EH (cell line): ENCODE measurements around the gene RHNO1.
A peak's percentile ranks its signal among the peaks of the same experiment; 100 is the strongest.

ENCODE experiments used
- DNase-seq: peaks from one replicate; pipeline ENCODE4 v3.0.0-alpha.2; 2015; ENCODE audit warnings: low read depth

RHNO1 gene, protein sequence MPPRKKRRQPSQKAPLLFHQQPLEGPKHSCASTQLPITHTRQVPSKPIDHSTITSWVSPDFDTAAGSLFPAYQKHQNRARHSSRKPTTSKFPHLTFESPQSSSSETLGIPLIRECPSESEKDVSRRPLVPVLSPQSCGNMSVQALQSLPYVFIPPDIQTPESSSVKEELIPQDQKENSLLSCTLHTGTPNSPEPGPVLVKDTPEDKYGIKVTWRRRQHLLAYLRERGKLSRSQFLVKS

DNA sequence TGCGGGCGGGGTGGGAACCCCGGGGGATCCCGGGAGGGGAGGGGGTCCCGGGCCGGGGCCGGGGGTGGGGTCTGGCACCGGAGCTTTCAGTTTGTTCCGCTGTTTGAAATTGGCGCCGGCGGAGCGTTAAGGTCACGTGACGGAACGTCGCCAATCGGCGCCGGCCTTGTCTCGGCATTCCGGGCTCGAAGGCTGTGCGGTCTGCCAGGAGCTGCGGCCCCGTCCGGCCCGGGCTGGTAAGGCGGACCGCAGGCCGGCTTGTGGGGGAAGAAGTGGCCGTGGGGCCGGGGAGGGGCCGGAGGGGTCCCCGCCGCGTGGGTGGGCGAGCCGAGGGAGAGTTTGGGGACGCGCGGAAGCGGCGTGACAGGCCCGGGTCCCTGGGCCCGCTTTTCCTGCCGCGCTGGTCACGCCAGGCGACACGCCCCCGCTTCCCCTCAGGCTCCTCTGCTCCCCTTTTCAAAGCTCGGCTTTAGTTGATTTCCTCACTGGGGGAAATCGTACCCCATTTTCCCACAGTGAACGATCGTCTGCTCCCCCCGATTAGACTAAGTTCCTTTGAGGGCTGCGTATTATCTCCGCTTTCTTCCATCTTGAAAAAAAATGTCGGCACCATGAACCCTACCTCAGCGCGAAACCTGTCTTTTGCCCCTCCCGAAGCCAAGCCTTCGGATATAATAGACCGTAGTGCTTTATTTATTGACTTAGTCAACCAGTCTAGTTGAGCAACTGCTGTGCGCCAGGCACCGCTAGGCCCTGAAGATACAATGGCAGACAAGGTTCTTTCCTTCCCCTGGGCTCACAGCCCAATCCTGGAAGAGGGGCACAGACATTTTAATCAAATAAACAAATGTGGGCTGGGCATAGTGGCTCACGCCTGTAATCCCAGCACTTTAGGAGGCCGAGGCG is at the start of gene RHNO1, which contains the start of gene FOXM1:
TSS of gene RHNO1 (plus strand) at position 177 of the 906 bp plus-strand sequence. CDS start 8,144 bp downstream, outside the sequence.
TSS of gene FOXM1 (minus strand) at position 128 of the 906 bp plus-strand sequence. CDS start 2,696 bp downstream, outside the sequence.
- DNase-seq = peak; percentile 90

DNA sequence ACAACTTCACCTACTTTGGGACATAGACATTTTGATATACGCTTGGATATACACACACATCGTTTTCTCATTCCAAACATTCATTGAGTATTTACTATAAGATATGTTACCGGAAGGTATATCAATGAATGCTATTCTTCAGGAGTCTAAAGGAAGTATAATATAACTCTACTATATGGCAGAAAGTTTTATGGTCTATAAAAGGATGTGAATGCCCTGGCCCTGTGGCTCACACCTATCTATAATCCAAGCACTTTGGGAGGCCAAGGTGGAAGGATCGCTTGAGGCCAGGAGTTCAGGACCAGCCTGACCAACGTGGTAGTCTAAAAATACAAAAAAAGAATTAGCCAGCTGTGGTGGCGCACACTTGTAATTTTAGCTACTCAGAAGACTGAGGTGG is 47.7 kb upstream of the RHNO1 start:
- no peak for DNase-seq

DNA sequence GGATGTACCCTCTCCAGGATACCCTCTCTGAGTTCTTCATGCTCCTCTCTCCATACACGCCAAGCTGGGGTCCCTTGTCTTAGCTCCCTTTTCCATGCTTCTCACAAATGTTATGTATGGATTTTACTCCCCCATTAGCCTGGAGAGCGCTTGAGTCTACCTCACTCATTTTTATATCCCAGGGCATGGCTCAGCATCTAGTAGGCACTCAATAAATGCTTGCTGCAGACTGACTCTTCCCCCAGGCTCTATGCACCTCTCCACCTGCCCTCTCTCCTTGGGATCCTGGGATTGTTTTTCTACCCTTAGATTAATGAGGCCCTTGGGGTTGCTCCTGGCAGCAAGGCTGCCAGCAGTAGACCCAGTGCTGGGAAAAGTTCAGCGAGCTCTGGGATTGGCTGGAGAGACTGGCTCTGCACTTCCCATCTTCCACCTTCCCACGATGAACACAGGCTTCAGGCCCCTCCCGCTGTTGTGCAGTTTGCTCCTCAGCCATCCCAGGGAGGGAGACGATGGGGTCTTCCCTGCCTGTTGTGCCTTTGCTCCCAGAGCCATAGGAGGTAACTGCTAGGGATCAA is 44.4 kb upstream of the RHNO1 start:
- no peak for DNase-seq

DNA sequence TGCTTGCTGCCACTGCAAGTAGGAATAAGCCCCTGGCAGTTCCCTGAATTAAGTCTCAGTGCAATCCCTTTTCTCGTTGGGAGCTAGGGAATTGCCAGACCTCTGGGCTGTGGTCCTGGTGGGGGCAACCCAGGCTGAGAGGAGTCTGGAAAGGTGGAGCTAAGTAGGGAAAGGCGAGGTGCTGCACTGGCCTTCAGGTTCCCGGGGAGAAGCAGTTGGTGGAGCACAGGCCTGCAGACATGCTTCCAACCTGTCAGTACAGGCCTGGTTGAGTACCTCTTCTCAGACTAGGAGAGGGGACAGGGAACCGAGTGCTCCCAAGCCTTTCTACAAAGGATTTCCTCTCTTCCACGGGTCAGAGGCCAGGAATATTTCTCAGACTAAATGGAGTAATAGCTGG is 43.7 kb upstream of the RHNO1 start:
- DNase-seq = no peak

DNA sequence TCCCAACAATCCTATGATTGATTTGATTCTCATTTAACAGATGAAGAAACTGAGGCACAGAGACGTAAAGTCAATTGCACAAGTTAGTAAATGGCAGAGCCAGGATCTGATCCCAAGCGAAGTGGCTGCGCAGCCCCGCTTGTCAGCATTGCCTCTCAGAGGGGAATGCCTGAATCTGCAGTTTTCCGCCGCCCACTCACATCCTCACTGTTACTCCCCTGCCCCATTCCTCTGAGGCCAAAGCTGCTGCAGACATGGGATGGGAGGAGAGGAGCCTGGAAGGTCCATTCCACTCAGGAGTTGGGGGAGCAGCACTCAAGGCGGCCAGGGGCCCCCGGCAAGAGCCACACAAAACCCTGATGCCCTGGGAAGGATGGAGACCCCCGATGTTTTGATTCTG is 43.2 kb upstream of the RHNO1 start:
- DNase-seq = no peak

DNA sequence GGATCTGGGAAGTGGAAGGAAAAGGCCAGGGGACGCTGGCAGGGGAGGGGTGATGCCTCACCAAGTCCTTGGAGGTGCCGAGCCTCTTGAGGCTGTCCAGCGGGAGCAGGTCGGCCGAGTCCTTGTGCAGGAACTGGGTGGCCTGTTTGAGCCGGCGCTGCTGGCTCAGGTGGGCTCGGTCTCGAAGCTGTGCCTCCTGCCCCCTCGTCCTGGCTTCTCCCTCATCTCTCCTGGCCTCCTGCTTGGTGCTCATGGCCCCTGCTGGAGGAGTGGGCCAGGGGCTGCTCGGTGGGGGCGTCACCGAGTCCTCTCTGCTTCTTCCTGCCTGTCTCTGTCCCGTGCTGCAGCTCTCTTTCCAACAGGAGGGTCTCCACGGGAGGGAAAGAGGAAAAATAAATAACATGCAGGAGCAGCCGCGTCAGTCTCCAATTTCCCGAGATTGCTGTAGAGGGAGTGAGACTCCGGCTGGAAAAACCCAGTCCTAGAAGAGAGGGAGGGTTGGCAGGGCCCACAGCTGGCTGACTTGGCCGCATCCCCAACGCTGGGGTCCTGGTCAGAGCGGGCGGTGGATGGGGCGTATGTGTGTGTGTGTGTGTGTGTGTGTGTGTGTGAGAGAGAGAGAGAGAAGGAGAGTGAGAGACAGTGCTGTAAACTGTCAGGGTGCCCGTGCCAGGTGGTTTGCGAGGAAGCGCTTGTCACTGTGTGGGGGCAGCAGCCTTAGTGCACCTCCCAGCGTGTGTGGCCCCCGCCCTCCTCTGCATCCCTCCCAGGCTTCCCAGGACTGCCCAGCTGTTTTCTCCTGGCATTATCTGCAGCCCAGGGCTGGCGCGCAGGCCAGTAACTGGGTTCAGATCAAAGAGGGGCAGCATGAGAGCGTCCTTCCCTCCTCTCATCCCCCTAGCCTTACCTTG is 42.2 kb upstream of the RHNO1 start, which contains the start of gene NRIP2:
TSS of gene NRIP2 (minus strand) at position 455 of the 911 bp plus-strand sequence. CDS start at position 403, 52 bp downstream.
- DNase-seq = peak; percentile 35

DNA sequence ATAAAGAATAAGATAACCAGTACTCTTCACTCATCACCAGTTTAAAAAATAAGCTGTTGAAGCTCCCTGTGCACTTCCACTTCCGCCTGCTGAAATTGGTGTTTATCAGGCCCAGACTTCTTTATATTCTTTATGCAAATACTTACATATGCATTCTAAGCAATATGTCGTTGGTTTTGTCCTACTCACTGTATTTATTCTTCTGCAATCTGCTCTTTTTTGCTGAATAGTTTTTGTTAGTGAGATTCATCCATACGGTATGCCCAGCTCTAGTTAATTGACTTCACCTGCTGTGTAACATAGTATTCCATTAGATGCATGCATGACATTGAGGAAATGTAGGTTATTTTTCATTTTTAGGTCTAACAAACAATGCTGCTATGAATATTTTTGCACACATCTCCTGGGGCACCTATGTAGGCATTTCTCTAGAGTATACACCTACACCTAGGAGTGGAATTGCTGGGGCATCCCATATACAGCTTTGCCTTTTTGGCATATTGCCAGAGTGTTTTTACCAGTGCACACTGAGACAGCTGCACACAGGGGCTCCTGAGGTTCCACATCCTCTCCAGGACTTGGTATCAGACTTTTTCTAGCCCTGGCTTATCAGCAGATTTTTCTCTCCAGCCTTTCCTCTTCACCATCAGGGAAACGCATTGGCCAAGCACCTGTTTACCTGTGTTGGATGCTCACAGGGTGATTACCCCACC is 41.2 kb upstream of the RHNO1 start:
- DNase-seq = no peak

DNA sequence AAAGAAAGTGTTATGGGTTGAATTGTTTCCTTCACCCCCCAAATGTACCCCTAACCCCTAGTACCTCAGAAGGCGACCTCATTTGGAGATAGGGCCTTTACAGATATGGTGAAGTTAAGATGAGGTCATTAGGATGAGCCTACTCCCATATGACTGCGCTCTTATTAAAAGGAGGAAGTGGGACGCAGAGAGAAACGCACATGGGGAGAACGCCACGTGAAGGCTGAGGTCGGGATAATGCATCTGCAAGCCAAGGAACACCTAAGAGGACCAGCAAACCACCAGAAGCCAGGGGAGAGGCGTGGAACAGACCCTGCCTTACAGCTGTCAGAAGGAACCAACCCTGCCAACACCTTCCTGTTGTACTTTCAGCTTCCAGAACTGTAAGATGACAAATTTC is 40.4 kb upstream of the RHNO1 start:
- DNase-seq = no peak

DNA sequence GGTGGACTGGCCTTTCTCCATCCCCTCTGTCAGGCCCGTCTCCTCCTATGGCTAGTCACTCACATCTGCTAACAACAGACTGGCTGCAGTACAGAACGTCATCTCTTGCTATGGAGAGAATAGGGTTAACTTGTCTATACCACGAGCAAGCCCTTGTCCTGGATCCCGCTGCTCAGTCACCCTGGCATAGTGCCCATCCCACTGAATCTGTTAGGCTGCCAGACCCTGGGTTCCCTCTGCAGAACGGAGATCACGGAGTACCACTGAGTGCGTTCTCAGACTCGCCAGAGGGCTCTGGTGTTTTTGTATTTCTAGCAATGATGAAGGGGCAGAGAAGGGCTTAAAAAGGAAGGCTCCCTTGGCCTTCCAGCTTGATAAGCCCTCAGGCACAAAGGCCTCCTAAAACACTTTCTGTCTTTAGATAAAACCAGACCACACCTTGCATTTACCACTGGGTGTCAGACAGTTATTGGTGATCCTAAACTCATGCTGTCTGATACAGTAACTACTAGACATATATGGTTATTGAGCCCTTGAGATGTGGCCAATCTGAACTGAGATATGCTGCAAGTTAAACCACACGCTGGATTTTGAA is 35.9 kb upstream of the RHNO1 start:
- DNase-seq = no peak

DNA sequence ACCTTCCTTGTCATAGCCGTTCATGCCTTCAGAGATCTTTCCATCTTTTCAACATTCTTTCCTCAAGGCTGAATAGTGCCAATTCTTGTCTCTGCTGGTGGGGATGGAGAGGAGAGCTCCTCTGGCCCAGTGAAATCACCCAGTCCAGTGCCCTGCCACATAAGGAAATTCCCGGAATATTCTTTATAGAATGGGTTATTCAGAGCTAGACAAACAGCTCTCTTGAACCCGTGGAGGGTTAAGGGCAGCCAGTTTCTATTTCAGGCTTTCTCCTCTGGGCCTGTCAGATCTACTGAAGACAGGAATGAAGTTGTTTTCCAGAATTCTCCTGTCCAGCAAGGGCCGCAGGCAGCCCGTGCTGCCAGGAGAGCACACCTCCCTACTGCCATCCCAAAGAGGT is 34.1 kb upstream of the RHNO1 start:
- no peak for DNase-seq

DNA sequence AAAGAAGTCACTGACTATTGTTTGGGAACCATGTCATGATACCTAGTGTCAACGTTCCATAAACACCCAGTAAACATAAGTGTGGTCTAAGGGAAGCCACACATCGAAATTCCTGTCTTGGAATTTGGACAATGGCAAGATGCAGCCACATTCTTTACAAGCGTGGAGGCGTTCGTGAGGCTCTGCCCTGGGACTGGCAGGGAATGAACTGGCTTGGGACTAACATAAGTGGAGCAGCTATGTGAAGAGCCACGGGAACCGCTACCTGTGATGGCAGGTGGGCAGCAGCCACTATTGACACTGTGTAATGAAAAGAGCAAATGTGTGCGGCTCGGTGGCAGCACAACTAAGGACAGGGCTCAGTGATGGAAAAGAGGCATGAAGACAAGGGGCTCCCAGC is 32.2 kb upstream of the RHNO1 start:
- peak; percentile 56 for DNase-seq

DNA sequence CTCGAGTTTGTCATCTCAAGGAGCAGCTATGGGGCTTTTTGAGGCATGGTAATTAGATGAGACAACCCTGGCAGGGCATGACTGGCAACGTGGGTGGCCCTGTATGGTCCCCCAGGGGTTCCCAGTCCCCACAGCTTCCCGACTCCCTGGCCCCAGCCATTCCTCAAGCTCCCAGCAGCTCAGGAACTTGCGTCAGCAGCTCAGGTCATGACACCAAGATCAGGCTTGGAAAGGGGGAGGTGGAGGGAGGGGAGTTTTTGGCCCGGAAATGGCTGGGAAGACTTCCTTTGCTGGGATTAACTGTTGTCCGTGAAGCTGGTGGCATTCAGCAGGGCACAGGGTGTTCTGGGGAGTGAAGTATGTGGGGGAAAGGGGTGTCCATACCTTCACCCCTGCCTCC is 31.7 kb upstream of the RHNO1 start:
- DNase-seq = peak; percentile 76

DNA sequence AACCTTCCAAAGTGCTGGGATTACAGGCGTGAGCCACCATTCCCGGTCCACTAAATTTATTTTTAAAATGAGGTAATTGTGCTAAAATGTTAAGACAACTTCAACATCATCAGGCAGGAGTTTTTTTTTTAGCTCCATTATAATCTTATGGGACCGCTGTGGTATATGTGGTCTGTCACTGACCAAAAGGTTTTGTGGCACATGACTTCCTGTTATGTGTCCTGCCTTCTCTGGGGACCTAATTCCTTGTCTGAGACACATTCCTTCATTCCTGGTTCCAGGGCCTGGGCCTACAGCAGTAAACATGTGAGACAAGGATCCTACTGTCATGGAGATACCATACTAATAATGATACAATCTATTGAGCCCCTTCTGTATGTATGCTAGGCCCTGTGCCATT is 25.1 kb upstream of the RHNO1 start:
- DNase-seq = peak; percentile 19

DNA sequence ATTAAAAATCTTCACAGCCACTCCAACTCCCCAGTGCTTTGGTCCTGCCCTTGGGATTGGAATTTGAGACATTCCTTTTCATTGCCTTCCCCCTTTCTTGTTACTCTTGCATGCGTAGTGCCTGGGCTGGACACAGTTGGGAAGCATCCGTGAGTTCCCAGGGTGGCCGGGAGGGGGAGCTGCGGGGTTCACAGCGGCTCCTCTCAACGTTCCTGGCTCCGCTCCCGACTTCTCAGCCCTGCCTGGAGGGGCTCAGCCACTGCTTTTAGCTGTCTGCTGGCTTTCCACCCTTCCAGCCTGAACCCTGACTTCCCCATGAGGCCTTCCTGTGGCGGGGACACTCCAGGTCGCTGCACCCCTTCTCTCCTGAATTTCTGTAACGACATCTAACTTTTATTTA is 23.4 kb upstream of the RHNO1 start:
- DNase-seq = peak; percentile 85

DNA sequence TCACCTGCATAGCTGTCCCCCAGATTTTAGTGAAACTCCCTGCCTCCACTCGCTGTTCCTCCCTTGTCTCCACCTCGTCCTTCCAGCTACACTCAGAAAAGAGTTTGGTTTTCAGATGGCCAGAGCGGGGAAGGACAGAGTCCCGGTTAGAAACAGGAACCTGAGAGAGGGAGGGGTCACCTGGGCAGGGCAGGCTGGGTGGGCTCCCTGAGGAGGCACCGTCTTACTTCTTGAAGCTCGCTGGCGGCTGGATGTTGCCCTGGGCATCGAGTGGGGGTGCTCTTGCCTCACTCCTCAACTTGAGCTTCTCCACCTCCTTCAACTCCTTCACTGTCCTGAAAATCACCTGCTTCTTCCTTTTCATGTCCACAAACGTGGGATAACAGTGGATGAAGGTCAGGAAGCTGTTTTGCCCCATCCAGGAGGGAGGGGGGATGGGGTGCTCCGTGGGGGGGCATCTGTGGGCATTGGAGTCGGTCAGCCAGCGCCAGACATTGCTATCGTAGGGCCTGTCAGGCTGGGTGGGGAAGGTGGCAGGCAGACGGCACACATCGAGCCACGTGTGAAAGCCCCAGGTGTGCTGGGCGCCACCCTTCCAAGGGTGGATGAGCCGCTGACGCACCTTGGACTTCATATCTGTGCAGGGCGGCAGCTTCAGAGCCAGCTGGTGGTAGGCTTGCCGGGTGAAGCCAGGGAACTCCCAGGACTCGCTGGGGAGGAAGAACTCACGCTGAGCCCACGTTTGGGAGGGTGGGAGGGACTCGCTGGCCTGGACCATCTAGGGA is 22.2 kb upstream of the RHNO1 start:
- DNase-seq = no peak

DNA sequence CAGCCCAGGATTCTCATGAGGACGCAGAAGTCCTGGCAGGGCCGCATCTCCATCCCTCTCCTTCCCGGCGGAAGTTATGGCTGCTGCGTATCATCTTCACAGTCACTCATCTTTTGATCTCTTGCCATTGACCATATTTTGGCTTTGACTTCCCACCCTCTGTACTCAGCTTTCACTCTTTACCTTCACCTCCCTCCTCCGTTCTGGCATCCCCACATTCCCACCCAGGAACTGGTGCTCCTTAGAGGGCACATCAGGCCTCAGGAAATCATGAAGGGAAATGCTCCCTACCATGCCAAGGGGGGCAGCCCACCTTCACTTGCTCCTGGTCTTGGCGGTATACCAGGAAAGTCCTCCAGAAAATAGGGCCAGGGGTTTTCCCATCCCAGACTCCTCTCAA is 21.5 kb upstream of the RHNO1 start:
- DNase-seq = no peak

DNA sequence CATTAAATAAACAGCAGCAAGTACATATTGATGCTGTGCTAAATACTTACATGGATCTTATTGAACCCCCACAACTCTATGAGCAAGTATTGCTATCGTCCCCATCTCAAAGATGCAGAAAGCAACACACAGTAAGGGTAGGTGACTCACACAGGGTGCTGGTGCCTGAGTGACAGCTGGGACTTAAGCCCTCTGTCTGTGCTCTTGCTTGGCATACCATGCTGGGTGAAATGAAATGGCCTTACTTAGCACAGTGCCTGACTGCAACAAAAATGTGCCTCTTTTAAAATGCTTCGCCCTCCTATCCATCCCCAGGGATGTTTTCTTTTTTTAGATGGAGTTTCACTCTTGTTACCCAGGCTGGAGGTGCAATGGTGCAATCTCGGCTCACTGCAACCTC is 21.0 kb upstream of the RHNO1 start:
- peak; percentile 20 for DNase-seq

DNA sequence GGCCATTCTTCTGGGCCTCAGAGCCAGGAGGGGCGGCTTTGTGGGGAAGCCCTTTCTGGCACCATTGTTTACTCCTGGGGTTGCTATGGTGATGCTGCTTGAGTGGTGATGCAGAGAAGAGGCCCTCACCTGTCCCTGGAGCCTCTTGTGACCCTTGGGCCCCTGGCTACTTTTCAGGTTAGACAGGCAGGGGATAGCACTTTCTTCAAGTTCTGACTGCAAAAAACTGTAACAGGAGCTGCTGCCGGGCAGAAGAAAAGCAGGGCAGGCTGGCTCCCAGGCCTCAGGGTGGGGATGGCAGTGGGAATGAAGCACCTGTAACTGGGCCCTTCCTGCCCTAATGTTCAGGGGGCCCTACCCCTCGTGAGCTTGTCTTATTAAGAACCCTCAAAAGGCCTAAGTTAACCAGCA is 20.0 kb upstream of the RHNO1 start, which contains the start of gene TEX52:
TSS of gene TEX52 (minus strand) at position 19 of the 411 bp plus-strand sequence. CDS start at position 6, 13 bp downstream.
- DNase-seq = no peak

DNA sequence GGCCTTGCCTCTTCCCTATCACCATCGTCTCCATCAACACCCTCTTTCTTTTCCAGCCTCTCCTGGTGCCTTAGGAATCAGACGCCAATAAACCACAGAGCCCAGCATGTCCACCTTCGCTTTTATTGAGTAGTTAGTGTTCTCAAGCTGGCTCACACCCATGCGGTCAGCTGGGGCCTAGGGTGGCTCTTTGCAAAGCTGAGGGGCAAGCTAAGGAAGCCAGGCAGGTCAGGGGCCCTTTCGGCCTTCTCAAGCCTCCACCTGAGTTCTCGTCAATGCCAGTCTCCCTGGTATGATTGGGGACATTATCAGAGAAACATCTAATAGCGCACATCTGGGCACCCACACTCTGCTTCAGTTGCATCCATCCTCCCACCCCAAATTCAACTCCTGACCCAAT is 19.4 kb upstream of the RHNO1 start:
- DNase-seq = no peak

DNA sequence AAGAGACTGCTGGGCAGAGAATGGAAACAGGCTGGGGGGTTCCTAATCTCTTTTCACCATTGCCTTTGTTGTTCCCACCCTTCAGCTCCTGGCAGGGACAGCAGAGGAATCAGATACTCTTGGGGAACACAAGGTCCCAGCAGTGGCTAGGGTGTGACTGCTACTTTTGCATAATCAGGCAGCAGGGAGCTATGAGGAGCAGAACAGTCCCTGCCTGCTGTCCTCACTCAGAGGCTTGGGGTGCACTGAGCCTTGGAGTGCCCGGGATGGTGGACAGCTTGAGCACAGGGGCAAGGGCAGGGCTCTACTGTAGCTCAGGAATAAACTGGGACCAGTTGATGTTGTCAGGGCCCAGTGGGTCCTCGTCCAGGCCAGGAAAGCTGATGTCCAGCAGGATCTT is 18.7 kb upstream of the RHNO1 start:
- DNase-seq = no peak
